HG03521 (cell line): Measurements from ENCODE around the gene NNT.
"Not testable (repeated sequence)": the region's sequence is repeated elsewhere in the genome, so short reads cannot be mapped to it uniquely, and the experiment has no call there.

Experiments used
- ATAC-seq: cut with Tn5 transposase; IDR thresholded peaks from one replicate; pipeline ENCODE4 v1.9.1; 2021; ENCODE audit warnings: mild to moderate bottlenecking, moderate library complexity; ENCODE audit not compliant: unreplicated experiment

The NNT gene

DNA sequence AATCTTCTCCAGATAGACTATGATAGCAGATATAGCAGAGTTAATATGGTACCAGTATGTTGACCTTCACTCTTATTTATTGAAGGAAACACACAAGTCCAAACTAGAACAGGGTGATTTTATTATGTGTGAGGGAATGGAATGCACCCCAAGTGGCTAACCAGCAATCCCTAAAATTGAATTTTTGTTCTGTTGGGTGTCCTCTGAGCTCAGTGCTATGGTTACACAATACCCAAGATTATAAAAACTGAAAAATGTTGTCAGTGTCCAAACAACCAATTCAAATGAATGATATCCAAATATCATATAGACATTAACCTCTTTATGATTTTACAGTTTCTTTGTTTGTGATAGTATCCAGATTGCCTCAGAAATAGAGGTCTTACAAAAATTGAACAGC is 60.9 kb downstream of the NNT start:
- no peak for ATAC-seq

DNA sequence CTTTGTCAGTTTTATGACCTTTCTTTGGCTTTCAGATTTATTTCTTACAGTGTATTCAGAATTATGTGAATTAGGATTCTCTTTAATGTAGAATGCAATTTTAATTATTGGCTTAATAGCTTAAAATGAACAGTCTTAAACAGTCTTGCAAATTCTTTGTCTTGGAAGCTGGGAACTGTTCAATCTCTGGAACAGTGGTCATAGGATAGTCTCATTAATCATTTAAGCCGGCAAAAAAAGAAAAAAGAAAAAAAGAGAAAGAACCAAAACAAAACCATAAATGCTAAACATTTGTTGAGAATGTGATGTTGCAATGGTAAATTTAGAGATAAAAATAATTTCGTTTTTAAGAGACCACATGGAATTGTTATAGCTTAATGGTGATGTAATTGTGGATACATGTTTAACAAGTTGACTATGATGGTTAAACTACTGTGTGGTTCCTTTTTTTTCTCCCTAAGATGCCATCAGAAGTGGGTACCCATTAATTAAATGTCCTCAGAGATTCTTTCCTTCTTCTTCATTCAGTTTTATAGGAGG is 61.6 kb downstream of the NNT start:
- ATAC-seq, result no peak

DNA sequence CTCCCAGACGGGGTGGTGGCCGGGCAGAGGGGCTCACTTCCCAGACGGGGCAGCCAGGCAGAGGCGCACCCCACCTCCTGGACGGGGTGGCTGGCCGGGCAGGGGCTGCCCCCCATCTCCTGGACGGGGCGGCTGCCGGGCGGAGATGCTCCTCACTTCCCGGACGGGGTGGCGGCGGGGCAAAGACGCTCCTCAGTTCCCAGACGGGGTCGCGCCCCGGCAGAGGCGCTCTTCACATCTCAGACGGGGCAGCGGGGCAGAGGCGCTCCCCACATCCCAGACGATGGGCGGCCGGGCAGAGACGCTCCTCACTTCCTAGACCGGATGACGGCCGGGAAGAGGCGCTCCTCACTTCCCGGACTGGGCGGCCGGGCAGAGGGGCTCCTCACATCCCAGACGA is 62.8 kb downstream of the NNT start:
- ATAC-seq, result not testable (repeated sequence)

DNA sequence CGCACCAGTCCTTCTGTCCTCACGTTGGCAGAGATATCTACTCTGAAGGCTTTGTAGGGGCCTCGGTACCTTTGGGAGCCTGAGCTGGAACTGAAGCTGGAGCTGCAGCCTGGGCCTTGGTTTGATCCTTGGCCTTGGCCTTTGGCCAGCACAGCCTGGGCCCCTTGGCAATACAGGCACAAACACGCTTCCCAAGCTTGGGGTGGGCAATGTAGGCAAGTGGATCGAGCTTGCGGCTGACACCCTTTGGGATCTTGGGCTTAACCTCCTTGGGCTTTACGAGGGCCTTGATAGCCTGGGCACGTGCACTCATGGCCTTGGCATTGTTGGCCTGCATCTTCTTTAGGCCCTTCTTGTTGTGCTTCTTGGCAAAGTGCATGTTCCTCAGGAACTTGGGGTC is 63.7 kb downstream of the NNT start:
- ATAC-seq, result not testable (repeated sequence)

DNA sequence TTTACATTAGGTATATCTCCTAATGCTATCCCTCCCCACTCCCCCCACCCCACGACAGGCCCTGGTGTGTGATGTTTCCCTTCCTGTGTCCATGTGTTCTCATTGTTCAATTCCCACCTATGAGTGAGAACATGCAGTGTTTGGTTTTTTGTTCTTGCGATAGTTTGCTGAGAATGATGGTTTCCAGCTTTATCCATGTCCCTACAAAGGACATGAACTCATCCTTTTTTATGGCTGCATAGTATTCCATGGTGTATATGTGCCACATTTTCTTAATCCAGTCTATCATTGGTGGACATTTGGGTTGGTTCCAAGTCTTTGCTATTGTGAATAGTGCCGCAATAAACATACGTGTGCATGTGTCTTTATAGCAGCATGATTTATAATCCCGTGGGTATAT is 64.4 kb downstream of the NNT start:
- ATAC-seq, result not testable (repeated sequence)

- ATAC-seq, result no peak
Observed at GRCh38 chr5:43674536-43674935, 71.6 kb downstream of the NNT start.

- ATAC-seq, result no peak
Observed at GRCh38 chr5:43675357-43675756, 72.4 kb downstream of the NNT start.

- no peak for ATAC-seq
Observed at GRCh38 chr5:43676083-43676840, 73.3 kb downstream of the NNT start.

DNA sequence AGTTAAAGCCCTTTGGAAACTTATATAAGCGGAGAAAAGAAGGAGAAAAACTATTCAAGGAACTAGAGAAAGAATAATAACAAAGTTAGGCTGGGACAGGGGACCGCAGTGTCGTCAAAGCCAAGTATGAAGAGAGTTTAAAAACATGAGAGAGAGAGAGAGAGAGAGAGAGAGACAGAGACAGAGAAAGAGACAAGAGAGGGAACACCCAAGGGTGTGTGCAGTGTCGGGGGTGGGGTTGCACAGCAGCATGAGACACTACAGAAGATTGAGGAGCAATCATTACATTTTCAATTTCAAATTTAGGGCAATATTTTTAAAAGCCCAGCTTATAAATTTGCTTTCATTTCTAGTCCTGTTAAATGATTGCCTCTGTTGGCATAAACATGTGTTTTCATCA is 74.3 kb downstream of the NNT start:
- no peak for ATAC-seq

DNA sequence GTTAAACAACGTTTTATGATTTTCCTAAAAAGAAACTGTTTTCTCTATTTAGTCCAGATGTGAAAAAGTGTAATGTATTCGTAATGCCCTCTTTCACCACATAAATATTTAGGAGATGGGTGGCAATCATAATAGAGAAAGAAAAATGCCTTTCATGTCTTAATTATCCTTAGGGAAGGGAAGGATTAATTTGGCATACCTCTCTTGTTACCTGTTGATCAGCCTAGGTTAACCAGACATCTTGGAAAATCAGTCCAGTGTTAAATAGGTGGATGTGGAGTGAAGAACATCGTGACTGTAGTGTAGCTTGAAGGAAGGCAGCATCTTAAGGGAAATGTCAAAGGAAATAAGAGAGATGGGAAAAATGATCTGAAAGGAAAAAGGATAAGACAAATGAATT is 76.2 kb downstream of the NNT start:
- ATAC-seq, result no peak

DNA sequence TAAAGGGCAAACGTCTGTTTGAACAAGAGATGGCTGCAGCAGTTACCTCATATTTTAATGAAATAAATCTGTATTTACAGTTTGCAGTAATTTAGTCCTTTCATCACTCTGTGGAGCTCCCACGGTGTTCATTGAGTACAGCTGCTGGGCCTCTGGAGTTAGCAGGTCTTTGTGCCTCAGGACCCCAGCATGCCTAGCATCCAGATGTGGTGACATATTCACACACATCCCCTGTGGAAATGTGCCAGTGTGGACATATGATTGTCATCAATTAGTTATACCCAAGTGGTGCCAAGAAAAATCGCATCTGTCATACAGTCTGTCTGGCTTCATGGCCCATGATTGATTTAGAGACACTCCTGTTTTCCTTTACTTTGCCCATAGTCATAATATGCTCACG is 77.3 kb downstream of the NNT start:
- no peak for ATAC-seq

DNA sequence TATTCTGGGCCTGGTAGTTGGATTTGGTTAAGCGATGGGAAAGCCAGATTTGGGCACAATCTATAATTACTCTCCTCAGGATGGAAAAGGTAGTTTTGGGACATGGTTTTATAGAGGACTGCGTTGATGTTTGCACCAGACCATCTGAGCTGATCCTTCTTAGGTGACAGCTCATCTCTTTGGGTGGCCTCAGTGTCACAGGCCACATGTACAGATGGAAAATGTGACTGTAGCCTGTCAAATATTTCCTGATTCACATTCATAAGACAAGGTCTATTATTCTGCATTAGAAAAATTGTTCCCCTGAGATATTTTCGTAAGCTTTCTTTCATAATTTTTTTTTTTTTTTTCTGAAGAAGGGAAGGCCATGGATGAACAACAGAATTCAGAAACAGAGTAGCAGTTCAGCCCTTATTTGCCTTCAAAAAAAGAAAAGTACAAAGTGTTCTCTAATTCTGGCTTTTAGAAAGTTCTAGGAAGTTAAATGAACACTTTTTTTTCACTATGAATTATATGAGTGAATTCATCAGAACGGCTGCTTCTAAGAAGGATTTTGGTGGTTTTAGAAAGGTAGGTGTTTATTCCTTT is 81.0 kb downstream of the NNT start:
- no peak for ATAC-seq

DNA sequence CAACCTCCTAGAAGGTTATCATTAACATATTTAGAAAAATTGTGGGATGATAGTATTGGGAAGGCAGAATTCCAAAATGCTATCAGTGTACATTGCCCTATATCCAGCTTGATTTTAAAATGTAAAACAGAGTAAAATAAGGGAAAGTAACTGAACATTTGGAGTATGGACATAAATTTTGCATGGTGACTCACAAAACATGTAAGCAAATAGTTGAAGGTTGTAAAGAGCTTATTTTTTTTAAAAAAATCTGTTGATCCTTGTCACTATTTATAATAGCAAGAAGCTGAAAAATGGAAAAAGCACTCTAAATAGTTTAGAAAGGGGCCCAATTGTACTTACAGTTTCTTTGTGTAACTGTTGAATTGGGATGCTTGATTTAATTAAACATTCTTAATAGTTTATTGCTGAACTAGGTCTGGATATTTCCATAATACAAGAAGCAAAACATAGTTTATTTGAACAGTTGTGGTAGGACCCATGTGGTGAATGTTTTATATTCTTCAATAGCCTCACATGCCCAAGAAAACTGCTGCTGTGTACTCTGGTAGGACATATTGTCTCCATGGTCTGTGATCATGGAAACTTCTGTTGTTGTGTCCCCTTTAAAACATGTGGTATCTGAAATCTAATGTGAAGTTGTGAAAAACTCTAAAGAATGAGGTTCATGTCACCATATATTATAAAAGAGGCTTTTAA is 82.4 kb downstream of the NNT start:
- no peak for ATAC-seq

DNA sequence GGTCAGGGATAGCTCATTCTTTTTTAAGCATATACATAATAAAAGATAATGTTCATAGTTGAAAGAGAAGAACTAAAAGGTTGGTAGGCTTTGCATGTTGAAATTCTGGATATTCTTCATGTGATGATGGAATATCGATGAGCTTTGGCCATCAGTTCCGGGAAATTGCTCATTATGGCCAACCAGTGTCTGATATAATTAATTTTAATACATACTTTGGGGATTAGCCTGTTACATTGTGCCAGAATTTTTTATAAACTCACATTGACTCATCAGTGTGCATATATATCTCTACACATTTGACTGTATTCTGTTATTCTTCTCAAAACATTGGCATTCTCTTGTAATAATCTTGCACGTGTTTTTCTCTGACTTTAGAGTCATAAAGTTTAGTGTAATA is 84.3 kb downstream of the NNT start:
- no peak for ATAC-seq

- ATAC-seq, result no peak
Observed at GRCh38 chr5:43691275-43691674, 88.3 kb downstream of the NNT start.

DNA sequence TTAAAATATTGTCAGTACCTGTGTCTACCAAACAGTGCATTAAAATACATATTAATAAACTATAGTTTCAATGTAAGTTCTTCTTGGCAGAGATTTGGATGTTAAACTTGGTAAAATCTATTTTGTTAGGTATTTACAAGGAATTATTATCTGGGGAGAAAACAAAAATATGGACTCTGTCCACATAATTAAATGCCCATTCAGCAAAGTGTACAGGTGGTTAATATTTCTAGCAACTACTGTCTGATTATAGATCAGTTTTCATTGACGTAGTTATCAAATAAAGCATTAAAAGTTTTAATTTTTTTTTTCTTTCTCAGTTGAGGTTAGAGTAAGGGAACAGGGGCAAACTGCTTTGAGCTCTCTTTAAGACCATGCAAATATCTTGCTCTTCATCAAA is 88.9 kb downstream of the NNT start:
- no peak for ATAC-seq

DNA sequence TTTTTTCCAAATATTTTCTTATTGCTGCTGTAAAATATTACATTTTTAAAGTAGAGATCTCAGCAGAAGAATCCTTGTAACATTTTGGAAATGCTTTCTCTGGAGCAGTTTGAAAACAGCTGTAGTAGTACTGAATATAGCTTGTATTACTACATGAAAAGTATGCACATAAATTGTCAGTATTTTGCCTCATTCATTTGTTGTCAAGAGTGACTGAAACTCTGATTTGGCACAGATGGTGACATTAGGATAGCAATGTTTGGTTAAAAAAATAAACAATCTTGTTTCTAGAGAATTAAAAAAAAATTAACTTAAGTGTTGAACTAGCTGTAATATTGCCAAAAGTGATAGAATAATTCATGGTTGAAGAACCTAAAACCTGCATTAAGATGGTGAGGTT is 90.4 kb downstream of the NNT start:
- ATAC-seq, result no peak

- ATAC-seq, result no peak
Observed at GRCh38 chr5:43694027-43694426, 91.0 kb downstream of the NNT start.

- ATAC-seq, result not testable (repeated sequence)
Observed at GRCh38 chr5:43696444-43696843, 93.5 kb downstream of the NNT start.

DNA sequence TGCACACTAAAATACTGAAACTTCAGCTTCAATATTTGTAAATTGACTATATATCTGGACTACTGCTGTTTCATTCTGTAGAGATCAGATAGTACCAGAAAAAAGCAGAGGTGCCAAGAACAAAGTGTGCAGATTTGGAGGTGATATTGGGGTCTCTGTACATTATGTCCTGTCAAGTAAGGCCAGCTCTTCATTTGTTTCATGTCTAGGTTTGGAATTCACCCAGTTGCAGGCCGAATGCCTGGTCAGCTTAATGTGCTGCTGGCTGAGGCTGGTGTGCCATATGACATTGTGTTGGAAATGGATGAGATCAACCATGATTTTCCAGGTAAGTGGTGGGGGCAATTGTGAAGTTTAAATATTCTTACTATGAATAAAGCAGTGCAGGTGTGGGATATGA is 96.9 kb downstream of the NNT start:
- ATAC-seq, result no peak

DNA sequence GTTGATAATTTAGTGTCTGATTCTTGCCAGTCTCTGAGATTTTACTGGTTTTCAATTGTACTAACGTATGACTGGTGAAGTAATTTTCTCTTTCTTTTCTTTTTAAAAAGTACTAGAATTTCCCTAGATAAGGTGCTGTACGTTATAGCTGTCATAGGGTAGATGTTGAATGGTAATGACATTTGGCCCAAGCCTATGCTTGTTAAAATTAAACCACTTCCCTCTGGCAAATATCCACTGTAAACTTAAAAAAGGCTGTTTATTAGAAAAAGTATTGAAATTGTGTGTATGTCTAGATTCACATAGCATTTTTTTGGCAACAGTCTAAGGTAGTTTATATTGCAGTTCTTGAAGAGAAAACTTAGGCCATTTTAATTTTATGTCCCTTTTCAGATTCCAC is 97.6 kb downstream of the NNT start:
- no peak for ATAC-seq

GRCh38 chr5:43701227-43701626 is 98.2 kb downstream of the NNT start:
- ATAC-seq, result no peak
